Urothelium cell line (cell line): ENCODE results near the gene PIGA.

Experiments used
- DNase-seq: peaks from one replicate; pipeline ENCODE4 v3.0.0; 2011; ENCODE audit warnings: low spot score, mixed read lengths
- FAIRE-seq: peaks from 2 replicates; lab custom pipeline; 2011; peaks lifted over from hg19 to GRCh38; lab: Jason Lieb, UNC

Gene PIGA

GRCh38 chrX:15335135-15336022 is at the start of gene PIGA:
TSS of gene PIGA (minus strand) at chrX:15335523. CDS start at chrX:15331930, 3,593 bp downstream.
- DNase-seq = peak; percentile 83
- FAIRE-seq = no peak

- DNase-seq (no peak), FAIRE-seq (no peak)
Measured at GRCh38 chrX:15384304-15384703, 49.0 kb upstream of the PIGA start, which contains the start of gene VEGFD. TSS of gene VEGFD (minus strand) at chrX:15384413. CDS start at chrX:15383946, 467 bp downstream.

- FAIRE-seq = no peak
- DNase-seq = no peak
Measured at GRCh38 chrX:15382813-15383212, 47.5 kb upstream of the PIGA start.

- DNase-seq (no peak), FAIRE-seq (no peak)
Measured at GRCh38 chrX:15376956-15377355, 41.6 kb upstream of the PIGA start.

GRCh38 chrX:15373976-15374375 is 38.7 kb upstream of the PIGA start:
- DNase-seq = no peak
- no peak for FAIRE-seq

GRCh38 chrX:15366506-15367352 is 31.4 kb upstream of the PIGA start:
- FAIRE-seq (no peak), DNase-seq (no peak)

- DNase-seq (no peak), FAIRE-seq (no peak)
Measured at GRCh38 chrX:15359701-15360100, 24.4 kb upstream of the PIGA start.

GRCh38 chrX:15358533-15358932 is 23.2 kb upstream of the PIGA start:
- no peak for FAIRE-seq

GRCh38 chrX:15356444-15356843 is 21.1 kb upstream of the PIGA start:
- DNase-seq = no peak

More at GRCh38 chrX:15358533-15358932, 23.2 kb upstream of the PIGA start:
- no peak for DNase-seq

GRCh38 chrX:15350329-15350996 is 15.1 kb upstream of the PIGA start:
- no peak for DNase-seq
- FAIRE-seq = no peak

More at GRCh38 chrX:15356444-15356843, 21.1 kb upstream of the PIGA start:
- no peak for FAIRE-seq

- peak; percentile 11 for DNase-seq
- no peak for FAIRE-seq
Measured at GRCh38 chrX:15349046-15349445, 13.7 kb upstream of the PIGA start.

GRCh38 chrX:15345976-15346375 is 10.7 kb upstream of the PIGA start:
- no peak for FAIRE-seq

GRCh38 chrX:15344106-15344505 is 8.8 kb upstream of the PIGA start:
- FAIRE-seq (no peak), DNase-seq (no peak)

More at GRCh38 chrX:15345976-15346375, 10.7 kb upstream of the PIGA start:
- no peak for DNase-seq

- DNase-seq (no peak), FAIRE-seq (no peak)
Measured at GRCh38 chrX:15343075-15343476, 7.8 kb upstream of the PIGA start.

GRCh38 chrX:15340867-15341266 is 5.5 kb upstream of the PIGA start:
- FAIRE-seq (no peak), DNase-seq (no peak)

- DNase-seq = peak; percentile 1
- no peak for FAIRE-seq
Measured at GRCh38 chrX:15336023-15336413, 695 bp upstream of the PIGA start.

GRCh38 chrX:15334561-15334960 is 762 bp downstream of the PIGA start:
- DNase-seq (no peak), FAIRE-seq (no peak)

- DNase-seq = no peak
- FAIRE-seq = no peak
Measured at GRCh38 chrX:15328821-15329220, 6.5 kb downstream of the PIGA start.

GRCh38 chrX:15328131-15328530 is 7.2 kb downstream of the PIGA start:
- no peak for DNase-seq
- no peak for FAIRE-seq

GRCh38 chrX:15322472-15322871 is 12.9 kb downstream of the PIGA start:
- FAIRE-seq (no peak), DNase-seq (no peak)

GRCh38 chrX:15322072-15322471 is 13.3 kb downstream of the PIGA start:
- FAIRE-seq (no peak), DNase-seq (no peak)
